Measurements from ENCODE around the gene LHFPL2. TPM values are rescaled to one million over a fixed set of nuclear protein-coding genes. Genes with fewer than 3 reads are reported as not detected.

LHFPL2 gene
- total and polyA plus RNA-seq, 2 of the 4 experiments (the other 2 are of a cell fraction), result 6.5 to 11.3 TPM

DNA sequence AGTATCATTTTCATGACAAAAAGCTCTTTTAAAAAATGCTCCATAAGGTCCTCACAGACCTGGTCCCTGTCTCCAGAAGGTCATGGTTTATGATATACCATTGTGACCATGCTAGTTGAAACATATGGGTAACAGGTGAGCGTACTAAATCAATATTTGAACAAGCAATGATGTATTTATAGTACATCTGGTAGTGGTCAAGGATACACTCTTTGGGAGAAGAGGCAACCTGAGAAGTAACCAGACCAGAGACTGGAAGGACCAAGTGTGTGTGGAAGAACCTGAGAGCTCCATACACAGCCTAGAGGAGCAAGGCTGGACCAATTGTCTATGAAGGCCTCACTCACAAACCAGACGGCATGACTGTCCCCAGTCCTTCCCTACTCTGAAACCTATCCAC is 55.1 kb downstream of the LHFPL2 start:
- Histone ChIP-seq H2BK5ac (ENCODE audit: low read depth, low read length, poor library complexity, severe bottlenecking) (peak overlapping the region; percentile 69), H3K4me1 (ENCODE audit: control insufficient read depth, insufficient read depth, low read length) (peaks cover 43% of the 10 kb centered on the region), H4K20me1 (ENCODE audit: insufficient read depth, low read length) (no peaks in the 10 kb centered on the region), H3K9ac (ENCODE audit: low read depth, low read length) (no peak overlapping the region), H4K91ac (ENCODE audit: insufficient read depth, low read depth, low read length) (peak overlapping the region; percentile 81), H3K14ac (replicated peaks; ENCODE audit: low read depth, low read length) (peak overlapping the region; percentile 78), H2BK15ac (ENCODE audit: low read depth, low read length) (peak overlapping the region; percentile 84), H3K18ac (ENCODE audit: low read depth, low read length) (peak overlapping the region; percentile 76), H3K36me3 (ENCODE audit: control insufficient read depth, insufficient read depth, low read length) (peaks cover 7% of the 10 kb centered on the region), H3K27me3 (ENCODE audit: control insufficient read depth, insufficient read depth, low read length) (no peaks in the 10 kb centered on the region), H3K4me2 (ENCODE audit: low read depth, low read length) (no peak overlapping the region), H3K4me3 (ENCODE audit: insufficient read depth, low read depth, low read length) (no peak overlapping the region), H2BK20ac (ENCODE audit: low read depth, low read length) (peak overlapping the region; percentile 80), H2AK5ac (ENCODE audit: low read depth, low read length) (peak overlapping the region; percentile 95), H3K9me3 (ENCODE audit: control insufficient read depth, insufficient read depth, low read length) (no peaks in the 10 kb centered on the region), H3K4ac (ENCODE audit: low read depth, low read length) (peak overlapping the region; percentile 82), H2AFZ (replicated peaks; ENCODE audit: low read length, poor library complexity) (no peak overlapping the region), H3K9me1 (ENCODE audit: insufficient read depth, low read length) (peaks cover 30% of the 10 kb centered on the region), H3K27ac (ENCODE audit: insufficient read depth, low read length) (peak overlapping the region; percentile 41), H2AK9ac (replicated peaks; ENCODE audit: low read depth, low read length, poor library complexity) (no peak overlapping the region), H4K5ac (ENCODE audit: low read depth, low read length) (peak overlapping the region; percentile 47), H2BK120ac (ENCODE audit: low read depth, low read length) (peak overlapping the region; percentile 76), H3K23ac (ENCODE audit: low read depth, low read length) (peak overlapping the region; percentile 60), H3K56ac (ENCODE audit: extremely low read depth, insufficient read depth, low read length) (peak overlapping the region; percentile 46; the same call in 1 of the 2 replicates), H4K8ac (ENCODE audit: low read depth in 2 of 2, low read length in 2 of 2) (peak overlapping the region; percentile 28 to 51), H3K79me1 (ENCODE audit: low read depth in 1 of 2, low read length in 2 of 2) (peaks cover 40 to 62% of the 10 kb centered on the region in 2 experiments)
- dilution Hi-C loops (cut with HindIII; ENCODE audit: low sequenced_read_pairs, unreplicated experiment) (no loop called here), in situ Hi-C loops (cut with MboI; ENCODE audit: low sequenced_read_pairs) (loop anchor here (10.0 kb wide), 1 partner anchor 89 kb away; no protein-coding TSS in a partner anchor), intact Hi-C loops (cut with micrococcal nuclease) (loop anchor here (5.0 kb wide), 2 partner anchors 54 to 86 kb away; partner anchors contain the start of gene LHFPL2)
- CTCF ChIA-PET, result interaction anchor here (1.1 kb wide), 1 partner anchor 314 kb away, joined by 3 read pairs; no protein-coding TSS in a partner anchor
- DNase-seq, result no peak
- POLR2A ChIA-PET (ENCODE audit: unreplicated experiment), result no interaction called here
- TF ChIP-seq POLR2A (IDR thresholded peaks at IDR 0.05; ENCODE audit: low read depth, low read length), result no peak
- TF ChIP-seq, protein P1, sequence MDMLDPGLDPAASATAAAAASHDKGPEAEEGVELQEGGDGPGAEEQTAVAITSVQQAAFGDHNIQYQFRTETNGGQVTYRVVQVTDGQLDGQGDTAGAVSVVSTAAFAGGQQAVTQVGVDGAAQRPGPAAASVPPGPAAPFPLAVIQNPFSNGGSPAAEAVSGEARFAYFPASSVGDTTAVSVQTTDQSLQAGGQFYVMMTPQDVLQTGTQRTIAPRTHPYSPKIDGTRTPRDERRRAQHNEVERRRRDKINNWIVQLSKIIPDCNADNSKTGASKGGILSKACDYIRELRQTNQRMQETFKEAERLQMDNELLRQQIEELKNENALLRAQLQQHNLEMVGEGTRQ (IDR thresholded peaks at IDR 0.05; ENCODE audit: low read depth, low read length), result no peak
- TF ChIP-seq MXI1 (IDR thresholded peaks at IDR 0.05; ENCODE audit: borderline replicate concordance, low read depth, low read length), result no peak
- TF ChIP-seq MAZ (IDR thresholded peaks at IDR 0.05; ENCODE audit: borderline replicate concordance, low read depth, low read length), result no peak
- no peak for TF ChIP-seq BHLHE40 (IDR thresholded peaks at IDR 0.05; ENCODE audit: low read depth, low read length)
- TF ChIP-seq MAFK (IDR thresholded peaks at IDR 0.05; ENCODE audit: low read depth, low read length), result no peak
- TF ChIP-seq NFE2L2 (IDR thresholded peaks at IDR 0.05; ENCODE audit: low read depth, low read length), result no peak
- TF ChIP-seq RCOR1 (IDR thresholded peaks at IDR 0.05; ENCODE audit: insufficient replicate concordance, low read length), result no peak
- TF ChIP-seq CHD1 (IDR thresholded peaks at IDR 0.05; ENCODE audit: low read depth, low read length), result no peak
- TF ChIP-seq RAD21 (IDR thresholded peaks at IDR 0.05; ENCODE audit: low read length), result no peak
- no peak for TF ChIP-seq RFX5 (IDR thresholded peaks at IDR 0.05; ENCODE audit: low read depth, low read length)
- no CpG with 5 or more reads among the region's 2 CpGs for WGBS, 2 experiments (ENCODE audit: extremely low coverage in 2 of 2, insufficient read length in 1 of 2)
- BruUV-seq (replicated peaks), result no TSS peak
- no peak for ATAC-seq (ENCODE audit: low read depth)

All from IMR-90 (cell line).